Activated CD8-positive, alpha-beta T cell treated with anti-CD3 and anti-CD28 coated beads, Interleukin-2, amount 10 ng/mL, durations not matched to agents 7 days and 5 days (primary cell): ENCODE data around the gene AGBL4. TPM values are rescaled to one million over a fixed set of nuclear protein-coding genes. Genes with fewer than 3 reads are reported as not detected.

Experiments used
- ATAC-seq: fragments of 150-1000 bp; cut with Tn5 transposase; one replicate; pipeline ENCODE4 v1.10.0; 2021; ENCODE audit warnings: moderate library complexity
- CTCF ChIA-PET: fragments of 350-600 bp; sonication (Branson Sonifier 250); formaldehyde crosslinking; loops from one replicate; lab custom pipeline; 2021; ENCODE audit warnings: antibody characterized with exemption; lab: Charles Lee
- POLR2A ChIA-PET: fragments of 350-600 bp; sonication (Branson Sonifier 250); formaldehyde crosslinking; loops from one replicate; lab custom pipeline; 2021; ENCODE audit warnings: antibody characterized with exemption; lab: Charles Lee
- DNase-seq: peaks from one replicate; pipeline ENCODE4 v3.0.0-alpha.2; 2020
- H3K27ac Mint-ChIP-seq: one replicate; pipeline ENCODE4 v1.8.0; 2021; ENCODE audit warnings: mild to moderate bottlenecking, mixed read lengths
- H3K27me3 Mint-ChIP-seq: one replicate; pipeline ENCODE4 v1.8.0; 2021; ENCODE audit warnings: low read depth, mixed read lengths
- H3K36me3 Mint-ChIP-seq: one replicate; pipeline ENCODE4 v1.8.0; 2021; ENCODE audit warnings: low read depth, mixed read lengths
- H3K4me1 Mint-ChIP-seq: one replicate; pipeline ENCODE4 v1.8.0; 2021; ENCODE audit warnings: low read depth, mixed read lengths
- H3K4me3 Mint-ChIP-seq: one replicate; pipeline ENCODE4 v1.8.0; 2021; ENCODE audit warnings: mild to moderate bottlenecking, mixed read lengths
- H3K9me3 Mint-ChIP-seq: one replicate; pipeline ENCODE4 v1.8.0; 2022; ENCODE audit warnings: mixed read lengths; ENCODE audit not compliant: insufficient read depth
- total RNA-seq, 2 experiments: library from RNA; stranded (reverse); gene quantifications; one replicate each; pipeline ENCODE4 v1.2.3, GENCODE V29; 2021

AGBL4 gene
- total RNA-seq, 2 experiments from 2014 or later, result not detected

- H3K27ac Mint-ChIP-seq, result no peak overlapping the region
- peaks cover 18% of the 10 kb centered on the region for H3K9me3 Mint-ChIP-seq
- H3K4me1 Mint-ChIP-seq, result no peaks in the 10 kb centered on the region
- no peak overlapping the region for H3K4me3 Mint-ChIP-seq
- H3K27me3 Mint-ChIP-seq, result no peaks in the 10 kb centered on the region
- CTCF ChIA-PET, result no interaction called here
- POLR2A ChIA-PET, result no interaction called here
- ATAC-seq (no peak), DNase-seq (no peak)
- no peaks in the 10 kb centered on the region for H3K36me3 Mint-ChIP-seq
Measured at GRCh38 chr1:49199564-49199963, 824.2 kb downstream of the AGBL4 start.

- CTCF ChIA-PET, result no interaction called here
- POLR2A ChIA-PET, result no interaction called here
- Mint-ChIP-seq H3K4me3 (no peak overlapping the region), H3K9me3 (peaks cover 18% of the 10 kb centered on the region), H3K27ac (no peak overlapping the region), H3K4me1 (no peaks in the 10 kb centered on the region), H3K27me3 (no peaks in the 10 kb centered on the region), H3K36me3 (no peaks in the 10 kb centered on the region)
- no peak for DNase-seq
- ATAC-seq, result no peak
Measured at GRCh38 chr1:49197081-49197480, 826.7 kb downstream of the AGBL4 start.

GRCh38 chr1:49190138-49190537, 833.6 kb downstream of the AGBL4 start:
- ATAC-seq, result no peak
- H3K4me3 Mint-ChIP-seq, result no peak overlapping the region
- no peak overlapping the region for H3K27ac Mint-ChIP-seq
- CTCF ChIA-PET, result no interaction called here
- DNase-seq, result no peak
- POLR2A ChIA-PET, result no interaction called here
- no peaks in the 10 kb centered on the region for H3K36me3 Mint-ChIP-seq
- no peaks in the 10 kb centered on the region for H3K4me1 Mint-ChIP-seq
- H3K9me3 Mint-ChIP-seq, result no peaks in the 10 kb centered on the region
- H3K27me3 Mint-ChIP-seq, result no peaks in the 10 kb centered on the region

GRCh38 chr1:49187056-49187455, 836.7 kb downstream of the AGBL4 start:
- no peak overlapping the region for H3K27ac Mint-ChIP-seq
- no peak overlapping the region for H3K4me3 Mint-ChIP-seq
- H3K4me1 Mint-ChIP-seq, result no peaks in the 10 kb centered on the region
- no peaks in the 10 kb centered on the region for H3K36me3 Mint-ChIP-seq
- DNase-seq (no peak), ATAC-seq (no peak)
- no peaks in the 10 kb centered on the region for H3K9me3 Mint-ChIP-seq
- ChIA-PET POLR2A (no interaction called here), CTCF (no interaction called here)
- H3K27me3 Mint-ChIP-seq, result no peaks in the 10 kb centered on the region

- Mint-ChIP-seq H3K27ac (no peak overlapping the region), H3K4me1 (no peaks in the 10 kb centered on the region), H3K36me3 (no peaks in the 10 kb centered on the region), H3K9me3 (no peaks in the 10 kb centered on the region), H3K27me3 (no peaks in the 10 kb centered on the region), H3K4me3 (no peak overlapping the region)
- CTCF ChIA-PET, result no interaction called here
- no peak for ATAC-seq
- DNase-seq, result no peak
- POLR2A ChIA-PET, result no interaction called here
Measured at GRCh38 chr1:49185450-49185980, 838.2 kb downstream of the AGBL4 start.

GRCh38 chr1:49183489-49183888, 840.3 kb downstream of the AGBL4 start:
- no peaks in the 10 kb centered on the region for H3K27me3 Mint-ChIP-seq
- H3K4me1 Mint-ChIP-seq, result no peaks in the 10 kb centered on the region
- ChIA-PET CTCF (no interaction called here), POLR2A (no interaction called here)
- no peaks in the 10 kb centered on the region for H3K36me3 Mint-ChIP-seq
- ATAC-seq, result no peak
- no peaks in the 10 kb centered on the region for H3K9me3 Mint-ChIP-seq
- no peak overlapping the region for H3K4me3 Mint-ChIP-seq
- no peak for DNase-seq
- H3K27ac Mint-ChIP-seq, result no peak overlapping the region

- H3K36me3 Mint-ChIP-seq, result no peaks in the 10 kb centered on the region
- DNase-seq (no peak), ATAC-seq (no peak)
- H3K4me3 Mint-ChIP-seq, result no peak overlapping the region
- POLR2A ChIA-PET, result no interaction called here
- CTCF ChIA-PET, result no interaction called here
- no peaks in the 10 kb centered on the region for H3K9me3 Mint-ChIP-seq
- no peaks in the 10 kb centered on the region for H3K27me3 Mint-ChIP-seq
- no peaks in the 10 kb centered on the region for H3K4me1 Mint-ChIP-seq
- H3K27ac Mint-ChIP-seq, result no peak overlapping the region
Measured at GRCh38 chr1:49181033-49181432, 842.7 kb downstream of the AGBL4 start.

GRCh38 chr1:49171941-49172593, 851.7 kb downstream of the AGBL4 start:
- POLR2A ChIA-PET, result no interaction called here
- ATAC-seq, result no peak
- CTCF ChIA-PET, result no interaction called here

GRCh38 chr1:49166031-49166430, 857.7 kb downstream of the AGBL4 start:
- Mint-ChIP-seq H3K4me3 (no peak overlapping the region), H3K27me3 (no peaks in the 10 kb centered on the region), H3K36me3 (no peaks in the 10 kb centered on the region), H3K27ac (no peak overlapping the region), H3K9me3 (no peaks in the 10 kb centered on the region), H3K4me1 (no peaks in the 10 kb centered on the region)
- ChIA-PET CTCF (no interaction called here), POLR2A (no interaction called here)
- no peak for DNase-seq
- no peak for ATAC-seq

More at GRCh38 chr1:49171941-49172593, 851.7 kb downstream of the AGBL4 start:
- H3K36me3 Mint-ChIP-seq, result no peaks in the 10 kb centered on the region
- DNase-seq, result no peak
- H3K27me3 Mint-ChIP-seq, result no peaks in the 10 kb centered on the region
- H3K9me3 Mint-ChIP-seq, result no peaks in the 10 kb centered on the region
- no peak overlapping the region for H3K27ac Mint-ChIP-seq
- H3K4me1 Mint-ChIP-seq, result no peaks in the 10 kb centered on the region
- H3K4me3 Mint-ChIP-seq, result no peak overlapping the region

- no peaks in the 10 kb centered on the region for H3K27me3 Mint-ChIP-seq
Measured at GRCh38 chr1:49163031-49163430, 860.7 kb downstream of the AGBL4 start.

GRCh38 chr1:49160677-49161076, 863.1 kb downstream of the AGBL4 start:
- ATAC-seq (no peak), DNase-seq (no peak)
- POLR2A ChIA-PET, result no interaction called here
- H3K36me3 Mint-ChIP-seq, result no peaks in the 10 kb centered on the region
- H3K4me3 Mint-ChIP-seq, result no peak overlapping the region
- no peak overlapping the region for H3K27ac Mint-ChIP-seq
- H3K27me3 Mint-ChIP-seq, result no peaks in the 10 kb centered on the region
- no peaks in the 10 kb centered on the region for H3K4me1 Mint-ChIP-seq
- CTCF ChIA-PET, result no interaction called here
- H3K9me3 Mint-ChIP-seq, result no peaks in the 10 kb centered on the region

More at GRCh38 chr1:49163031-49163430, 860.7 kb downstream of the AGBL4 start:
- no peaks in the 10 kb centered on the region for H3K36me3 Mint-ChIP-seq
- ChIA-PET POLR2A (no interaction called here), CTCF (no interaction called here)
- DNase-seq (no peak), ATAC-seq (no peak)
- H3K4me3 Mint-ChIP-seq, result no peak overlapping the region
- no peak overlapping the region for H3K27ac Mint-ChIP-seq
- H3K9me3 Mint-ChIP-seq, result no peaks in the 10 kb centered on the region
- no peaks in the 10 kb centered on the region for H3K4me1 Mint-ChIP-seq

- DNase-seq (no peak), ATAC-seq (no peak)
- H3K27me3 Mint-ChIP-seq, result no peaks in the 10 kb centered on the region
- no peak overlapping the region for H3K27ac Mint-ChIP-seq
- no peaks in the 10 kb centered on the region for H3K36me3 Mint-ChIP-seq
- H3K9me3 Mint-ChIP-seq, result no peaks in the 10 kb centered on the region
- no peaks in the 10 kb centered on the region for H3K4me1 Mint-ChIP-seq
- ChIA-PET CTCF (no interaction called here), POLR2A (no interaction called here)
- no peak overlapping the region for H3K4me3 Mint-ChIP-seq
Measured at GRCh38 chr1:49136738-49137251, 887.0 kb downstream of the AGBL4 start.
